GM11168 (cell line): Measurements from ENCODE around the gene NHSL2.
"Not testable (repeated sequence)": the region's sequence is repeated elsewhere in the genome, so short reads cannot be mapped to it uniquely, and the experiment has no call there.

Experiments used
- in situ Hi-C: fragments of 300-500 bp; cut with MboI; formaldehyde crosslinking; loops from one replicate; pipeline ENCODE4 v1.12.0; 2022; ENCODE audit warnings: low sequenced_read_pairs; ENCODE audit not compliant: unreplicated experiment

The NHSL2 gene

DNA sequence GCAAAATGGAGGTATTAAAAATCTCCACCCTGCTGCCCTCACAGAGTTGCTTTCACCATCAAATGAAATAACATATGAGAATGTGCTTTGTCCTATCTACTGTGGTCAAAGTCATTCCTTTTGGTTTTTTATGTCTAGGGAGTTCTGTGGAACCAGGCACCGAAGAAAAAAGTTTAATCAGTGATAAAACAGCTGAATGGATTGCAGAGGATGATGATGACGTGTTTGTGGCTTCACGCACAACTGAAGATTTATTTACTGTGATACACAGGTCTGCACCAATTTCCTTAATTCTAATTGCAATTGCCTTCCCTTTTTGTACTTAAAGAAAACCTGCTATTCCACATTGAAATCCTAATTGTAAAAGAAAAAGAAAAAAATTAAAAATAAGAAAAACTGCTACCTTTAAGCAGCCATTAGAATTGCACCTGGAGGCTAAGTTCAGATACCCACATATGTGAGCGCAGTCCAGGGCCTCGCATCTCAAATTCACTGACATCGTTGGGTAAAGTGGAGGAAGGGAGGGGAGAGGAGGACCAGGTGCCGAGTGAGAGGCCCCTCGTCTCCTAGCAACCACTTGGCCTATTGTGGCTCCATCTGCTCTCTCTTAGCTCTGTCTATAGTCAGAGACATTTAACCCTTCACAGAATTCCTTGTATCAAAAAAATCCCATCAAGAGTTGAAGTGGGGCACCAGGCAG, 231.6 kb downstream of the NHSL2 start:
- in situ Hi-C loops: no loop called here

DNA sequence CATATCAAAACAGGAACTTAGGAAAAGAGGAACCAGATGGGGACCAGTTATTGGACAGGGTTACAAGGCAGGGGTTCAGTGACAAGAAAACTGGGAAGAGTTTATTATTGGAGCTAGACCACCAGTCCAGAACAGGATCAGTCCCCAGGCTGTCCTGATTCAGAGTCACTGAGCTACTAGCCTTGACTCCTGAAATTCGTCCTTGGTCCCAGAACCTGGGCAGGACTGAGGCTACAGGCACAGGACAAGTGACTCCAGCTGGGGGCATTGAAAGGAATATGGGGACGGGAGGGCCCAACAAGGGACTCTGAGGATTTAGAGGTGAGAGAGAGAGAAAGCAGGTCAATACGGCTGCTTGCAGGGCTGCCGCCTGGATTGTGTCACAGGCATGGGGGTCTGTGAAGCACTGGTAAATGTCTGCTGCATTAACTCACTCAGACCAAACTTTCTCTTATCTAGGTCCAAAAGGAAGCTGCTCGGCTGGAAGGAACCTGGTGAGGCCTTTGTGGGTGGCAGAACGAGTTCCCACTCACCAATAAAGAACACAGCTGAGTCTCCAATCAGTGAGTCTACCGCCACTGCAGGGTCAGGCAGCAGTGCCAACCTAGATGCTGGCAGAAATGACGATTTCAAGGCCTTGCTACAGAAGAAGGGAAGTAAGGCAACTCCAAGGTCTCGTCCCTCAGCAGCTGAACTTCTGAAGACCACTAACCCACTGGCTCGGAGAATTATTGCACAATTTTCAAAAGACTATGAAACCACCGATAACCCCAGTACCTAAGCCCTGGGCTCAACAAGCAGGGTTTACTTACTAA, 232.4 kb downstream of the NHSL2 start:
- in situ Hi-C loops: no loop called here

DNA sequence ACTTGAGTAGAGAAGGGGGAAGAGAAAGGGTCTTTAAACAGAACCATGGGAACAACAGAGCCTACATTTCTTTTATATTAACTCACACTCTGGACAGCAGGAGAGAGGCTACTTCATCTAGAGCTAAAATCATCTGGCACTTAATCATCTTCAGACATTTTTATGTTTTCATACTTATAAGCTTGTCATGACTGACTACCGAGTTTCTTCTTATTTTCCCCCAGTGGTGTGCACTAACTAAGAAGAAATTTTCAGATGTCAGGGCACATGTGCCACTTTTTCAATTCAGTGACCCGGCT, 232.9 kb downstream of the NHSL2 start:
- in situ Hi-C loops: no loop called here

DNA sequence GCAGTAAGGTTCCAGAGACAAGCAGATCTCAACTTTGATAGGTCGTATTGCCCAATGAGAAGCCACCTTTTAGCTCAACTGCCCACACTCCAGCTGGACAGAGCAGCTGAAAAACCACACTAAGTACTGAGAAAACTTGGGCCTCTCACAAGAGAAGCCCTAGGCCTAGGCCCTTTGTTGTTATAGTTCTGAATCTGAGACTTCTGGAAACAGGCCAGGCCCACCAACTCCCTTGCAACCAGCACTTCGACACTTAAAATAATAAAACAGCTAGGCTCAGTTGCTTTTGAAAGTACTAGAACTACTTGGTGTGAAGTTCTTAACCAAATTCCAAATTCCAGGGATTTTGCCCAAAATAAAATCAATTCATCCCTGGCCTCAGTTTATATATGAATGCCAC, 234.5 kb downstream of the NHSL2 start:
- in situ Hi-C loops: no loop called here

DNA sequence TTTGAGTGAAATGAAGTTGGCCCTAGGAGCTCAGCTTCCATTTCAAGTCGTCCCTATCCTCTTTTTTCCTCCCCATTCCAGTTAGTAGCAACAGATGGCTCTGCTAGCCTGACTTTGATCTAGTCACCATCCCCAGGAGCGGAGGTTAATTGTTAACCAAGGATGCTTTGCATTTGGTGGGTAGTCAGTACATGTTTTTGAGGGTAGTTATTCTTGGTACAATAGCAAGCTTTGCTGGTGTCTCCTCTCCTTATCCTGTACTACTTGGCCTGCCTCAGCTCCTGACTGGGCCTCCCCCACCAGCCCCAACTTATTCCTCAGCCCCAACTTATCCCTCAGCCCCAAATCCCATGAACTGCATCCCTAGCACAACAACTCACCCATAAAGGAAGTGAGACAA, 235.9 kb downstream of the NHSL2 start:
- in situ Hi-C loops: no loop called here

DNA sequence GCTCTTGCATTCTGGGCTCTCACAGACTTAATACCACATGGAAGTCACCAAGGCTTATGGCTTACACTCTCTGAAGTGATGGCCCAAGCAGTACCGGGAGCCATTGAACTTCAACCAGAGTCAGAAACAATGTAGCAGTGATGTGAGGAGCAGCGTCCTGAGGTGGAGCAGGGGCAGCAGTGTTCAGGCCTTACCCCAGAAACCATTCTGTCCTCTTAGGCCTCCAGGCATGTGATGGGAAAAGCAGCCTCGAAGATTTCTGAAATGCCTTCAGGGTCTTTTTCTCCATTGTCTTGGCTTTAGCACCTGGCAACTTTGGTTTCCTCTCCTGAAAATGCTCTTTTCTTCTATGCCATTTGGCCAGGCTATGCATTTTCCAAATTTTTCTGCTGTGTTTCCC, 248.1 kb downstream of the NHSL2 start:
- in situ Hi-C loops: no loop called here

DNA sequence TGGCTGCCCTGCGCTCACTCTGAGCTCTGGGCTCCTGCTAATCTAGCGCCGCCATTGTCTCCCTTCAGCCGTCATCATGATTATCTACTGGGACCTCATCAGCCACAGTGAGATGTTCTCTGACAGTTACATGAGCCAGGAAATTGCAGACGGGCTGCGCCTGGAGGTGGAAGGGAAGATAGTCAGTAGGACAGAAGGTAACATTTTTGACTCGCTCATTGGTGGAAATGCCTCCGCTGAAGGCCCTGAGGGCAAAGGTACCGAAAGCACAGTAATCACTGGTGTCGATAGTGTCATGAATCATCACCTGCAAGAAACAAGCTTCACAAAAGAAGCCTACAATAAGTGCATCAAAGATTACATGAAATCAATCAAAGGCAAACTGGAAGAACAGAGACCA, 249.1 kb downstream of the NHSL2 start:
- in situ Hi-C loops: no loop called here

DNA sequence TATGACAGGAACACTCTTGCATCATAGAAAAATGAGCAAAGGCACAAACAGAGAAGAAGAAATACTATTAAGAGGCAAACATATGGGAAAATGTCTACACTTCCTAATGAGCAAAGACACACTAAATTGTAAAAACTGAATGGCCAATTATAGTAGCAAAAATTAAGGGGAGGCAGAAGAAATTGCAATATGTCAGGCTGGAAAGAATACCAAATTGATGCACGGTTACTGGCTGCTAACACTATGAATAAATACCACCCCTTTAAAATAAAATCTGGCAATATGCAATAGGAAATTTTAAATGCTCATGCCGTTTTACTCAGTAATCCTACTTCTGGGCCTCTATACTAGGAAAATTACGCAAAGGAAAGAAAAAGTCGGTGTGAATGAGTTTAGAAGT, 254.9 kb downstream of the NHSL2 start:
- in situ Hi-C loops: no loop called here

DNA sequence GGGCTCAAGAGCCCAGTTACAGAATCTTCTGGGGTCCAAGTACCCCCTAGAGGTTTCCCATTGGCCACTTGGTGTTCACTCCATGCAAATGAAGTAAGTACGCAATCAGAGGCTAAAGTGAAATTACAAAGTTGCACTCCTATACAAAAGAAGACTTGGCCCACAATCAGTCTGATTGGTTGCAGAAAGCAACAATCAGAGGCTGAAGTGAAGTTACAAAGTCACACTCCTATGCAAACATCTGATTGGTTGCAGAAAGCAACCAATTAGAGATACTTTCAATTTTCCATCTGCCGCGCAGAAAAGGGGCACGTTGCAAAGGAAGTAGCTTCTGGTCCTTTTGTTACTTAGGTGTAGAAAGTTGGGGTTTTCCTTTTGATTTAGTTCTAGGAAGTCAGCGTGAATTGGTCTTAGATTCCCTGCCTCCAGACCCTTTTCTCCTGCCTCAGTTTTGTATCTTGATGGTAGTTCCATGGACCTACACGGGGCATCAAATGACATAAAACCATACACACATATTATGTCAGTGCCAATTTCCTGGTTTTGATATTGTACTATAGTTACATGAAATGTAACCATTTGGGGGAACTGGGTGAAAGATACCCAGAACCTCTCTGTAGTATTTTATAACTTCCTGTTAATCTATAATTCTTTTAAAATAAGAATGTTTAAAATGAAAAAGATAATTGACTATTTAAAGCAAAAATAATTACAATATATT, 258.5 kb downstream of the NHSL2 start:
- in situ Hi-C loops: no loop called here

DNA sequence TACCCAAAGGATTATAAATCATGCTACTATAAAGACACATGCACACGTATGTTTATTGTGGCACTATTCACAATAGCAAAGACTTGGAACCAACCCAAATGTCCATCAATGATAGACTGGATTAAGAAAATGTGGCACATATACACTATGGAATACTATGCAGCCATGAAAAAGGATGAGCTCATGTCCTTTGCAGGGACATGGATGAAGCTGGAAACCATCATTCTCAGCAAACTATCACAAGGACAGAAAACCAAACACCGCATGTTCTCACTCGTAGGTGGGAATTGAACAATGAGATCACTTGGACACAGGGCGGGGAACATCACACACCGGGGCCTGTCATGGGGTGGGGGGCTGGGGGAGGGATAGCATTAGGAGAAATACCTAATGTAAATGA, 265.6 kb downstream of the NHSL2 start:
- in situ Hi-C loops: not testable (repeated sequence)

DNA sequence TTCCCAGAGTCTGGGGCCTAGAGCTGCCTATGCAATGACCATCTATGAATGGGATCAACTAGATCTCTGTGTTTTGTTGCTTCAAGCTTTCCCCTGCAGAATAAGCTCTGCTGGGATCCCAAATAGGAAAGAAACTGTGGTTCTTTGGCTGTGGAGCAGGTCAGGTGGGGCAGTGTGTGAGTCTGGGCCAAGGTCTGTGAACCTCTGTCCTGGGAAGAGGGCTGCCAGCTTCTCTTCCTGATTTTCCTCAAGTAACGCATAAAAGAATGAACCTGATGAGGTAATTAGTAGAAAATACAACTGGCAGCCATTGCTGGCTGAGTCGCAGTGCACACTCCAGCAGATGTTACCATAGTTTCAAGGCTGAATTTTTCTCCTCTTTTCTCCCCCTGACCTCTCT, 266.3 kb downstream of the NHSL2 start:
- in situ Hi-C loops: no loop called here

DNA sequence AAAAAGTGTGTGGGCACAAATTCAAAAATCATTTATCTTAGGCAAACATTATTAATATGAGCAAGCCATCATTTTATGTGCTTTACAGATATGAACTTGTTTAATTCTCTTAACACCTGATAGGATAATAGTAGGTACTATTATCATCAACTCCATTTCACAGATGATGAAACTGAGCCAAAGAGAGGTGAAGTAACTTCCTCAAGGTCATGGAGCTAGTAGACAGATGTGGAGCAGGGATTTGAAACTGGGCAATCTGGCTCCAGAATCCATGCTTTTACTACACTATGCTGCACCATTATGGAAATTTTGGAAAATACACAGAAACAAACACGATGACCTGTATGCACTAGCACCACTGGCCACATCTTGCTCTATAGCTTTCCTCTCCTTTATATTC, 269.9 kb downstream of the NHSL2 start:
- in situ Hi-C loops: no loop called here

DNA sequence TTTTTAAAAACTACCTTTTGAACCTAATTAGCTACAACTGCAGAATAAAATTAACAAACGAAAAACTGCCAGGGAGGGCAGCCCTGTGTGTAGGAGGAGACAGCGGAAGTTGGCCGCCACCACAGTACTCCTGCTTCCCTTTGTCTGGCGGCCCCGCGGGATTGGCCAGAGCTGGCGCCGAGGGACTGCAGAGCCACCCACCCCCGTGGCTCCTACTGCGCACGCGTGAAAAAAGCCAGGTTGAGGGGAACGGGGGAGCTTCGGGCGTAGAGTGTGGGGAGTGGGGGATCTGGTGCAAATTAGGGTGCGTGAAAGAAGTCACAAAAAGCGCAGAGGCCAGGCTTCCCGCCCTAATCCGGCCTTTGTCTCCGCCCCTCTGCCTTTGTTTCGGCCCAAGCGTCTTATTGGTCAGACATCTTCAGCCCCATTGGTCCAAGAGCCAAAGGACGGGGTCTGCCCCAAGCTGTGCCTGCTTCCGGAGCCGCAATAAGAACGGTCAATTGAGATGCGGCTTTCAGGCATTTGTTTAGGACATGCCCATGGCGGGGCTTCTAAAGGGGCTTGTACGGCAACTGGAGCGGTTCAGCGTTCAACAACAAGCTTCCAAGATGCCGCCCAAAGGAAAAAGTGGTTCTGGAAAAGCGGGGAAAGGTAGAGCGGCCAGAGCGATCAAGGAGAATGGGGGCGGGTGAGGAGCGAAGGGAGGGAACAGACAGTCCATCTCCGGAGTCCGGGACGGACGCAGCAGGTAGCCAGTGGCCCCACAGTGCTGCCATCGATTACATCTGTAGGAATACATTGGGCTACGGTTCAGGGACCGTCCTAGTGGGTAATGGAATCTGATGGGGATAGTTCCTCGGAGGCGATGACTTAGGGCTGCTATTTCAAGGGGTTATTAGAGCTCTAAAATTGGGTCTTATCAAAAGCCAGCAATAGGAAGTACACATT, 270.8 kb downstream of the NHSL2 start, which contains the start of gene PIN4:
PIN4 (plus strand) TSS at position 580 of the 948 bp plus-strand sequence; CDS start at position 609, 29 bp downstream.
- in situ Hi-C loops: no loop called here

DNA sequence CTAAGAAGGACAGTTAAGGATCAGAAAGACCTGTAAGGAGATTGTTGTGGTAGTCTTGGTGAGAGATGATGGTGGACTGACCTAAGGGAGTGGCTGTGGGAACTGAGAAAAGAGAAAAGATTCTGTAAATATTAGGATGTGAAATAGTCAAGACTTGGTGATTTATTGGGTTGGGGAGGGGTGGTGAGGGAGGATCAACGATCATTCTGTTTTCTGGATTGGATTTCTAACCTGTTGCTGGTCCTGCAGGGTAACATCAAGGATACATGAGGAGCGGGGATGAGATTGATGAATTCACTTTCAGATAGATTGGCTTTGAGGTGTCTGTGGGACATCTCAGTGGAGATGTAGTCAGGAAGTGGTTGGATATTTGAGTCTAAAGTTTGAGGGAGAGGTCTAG, 272.3 kb downstream of the NHSL2 start:
- in situ Hi-C loops: no loop called here

DNA sequence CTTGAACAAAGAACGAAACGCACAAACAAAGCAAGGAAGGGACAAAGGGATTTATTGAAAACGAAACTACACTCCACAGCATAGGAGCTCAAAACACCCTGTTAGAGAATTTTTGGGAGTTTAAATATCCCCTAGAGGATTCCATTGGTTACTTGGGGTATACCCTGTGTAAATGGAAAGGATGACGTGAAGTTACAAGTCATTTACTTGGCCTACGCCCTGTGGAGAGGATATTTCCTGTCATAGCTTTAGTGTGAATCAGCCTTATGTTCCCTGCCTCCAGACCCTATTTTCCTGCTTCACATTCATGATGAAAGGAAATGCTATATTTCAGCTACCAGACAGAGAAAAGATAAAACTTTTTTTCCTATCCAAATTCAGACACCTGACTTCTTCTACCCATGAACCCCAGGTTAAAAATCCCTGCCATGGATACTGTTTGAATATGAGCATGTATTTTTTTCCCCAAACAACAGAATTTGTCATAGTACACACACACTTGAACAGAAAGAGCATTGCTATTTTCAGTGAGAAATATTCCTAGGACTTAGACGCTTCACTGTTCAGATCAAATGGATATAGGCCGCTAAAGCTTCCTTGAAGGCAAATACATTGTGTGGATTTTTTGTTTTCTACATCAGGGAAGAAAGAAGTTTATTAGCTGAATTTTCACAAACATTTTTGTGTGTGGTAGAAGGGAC, 291.3 kb downstream of the NHSL2 start:
- in situ Hi-C loops: no loop called here
